Measurements from ENCODE around the gene ANKRD65.

The ANKRD65 gene

DNA sequence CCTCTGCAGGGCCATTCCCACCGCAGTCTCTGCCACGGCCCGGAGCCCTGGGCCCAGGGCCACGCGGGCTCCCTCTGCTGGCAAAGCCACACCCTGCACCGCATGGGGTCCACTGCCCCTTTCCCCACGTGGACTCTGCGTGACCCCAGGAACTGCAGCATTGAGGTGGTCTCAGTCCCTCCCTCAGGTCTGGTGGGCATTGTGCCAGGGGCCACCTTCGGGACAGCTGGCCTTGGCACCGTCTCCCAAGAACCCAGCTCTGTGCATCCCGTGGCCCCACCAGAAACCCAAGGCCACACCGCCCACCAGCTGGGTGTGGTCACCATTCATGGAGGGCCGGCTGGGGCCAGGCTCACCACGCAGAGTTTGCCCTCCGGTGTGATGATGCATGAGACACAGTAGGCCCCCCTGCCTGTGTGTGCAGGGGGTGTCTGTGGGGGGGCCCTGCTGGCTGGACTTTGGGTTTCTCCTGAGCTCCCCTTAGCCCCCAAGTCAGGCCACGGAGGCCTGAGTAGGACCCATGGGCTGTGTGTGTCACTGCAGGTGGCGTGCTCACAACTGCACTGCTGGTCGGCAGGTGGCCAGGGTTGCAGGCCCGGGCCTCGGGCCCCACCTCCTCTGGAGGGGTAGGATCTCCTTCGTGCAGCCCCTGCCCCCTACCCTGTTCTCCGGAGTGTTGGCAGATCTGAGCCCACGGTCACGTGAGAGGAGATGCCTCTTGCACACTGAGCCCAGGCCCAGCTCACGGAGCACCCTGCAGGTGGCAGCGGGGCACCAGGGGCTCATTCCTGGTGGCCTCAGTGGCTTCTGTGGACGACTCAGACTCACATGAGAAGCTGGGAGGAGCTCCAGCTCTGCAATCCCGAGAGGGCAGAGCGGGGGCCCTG is 20.2 kb upstream of the ANKRD65 start:
- peak in 2 of 4 experiments; percentile 39 to 57 for DNase-seq

DNA sequence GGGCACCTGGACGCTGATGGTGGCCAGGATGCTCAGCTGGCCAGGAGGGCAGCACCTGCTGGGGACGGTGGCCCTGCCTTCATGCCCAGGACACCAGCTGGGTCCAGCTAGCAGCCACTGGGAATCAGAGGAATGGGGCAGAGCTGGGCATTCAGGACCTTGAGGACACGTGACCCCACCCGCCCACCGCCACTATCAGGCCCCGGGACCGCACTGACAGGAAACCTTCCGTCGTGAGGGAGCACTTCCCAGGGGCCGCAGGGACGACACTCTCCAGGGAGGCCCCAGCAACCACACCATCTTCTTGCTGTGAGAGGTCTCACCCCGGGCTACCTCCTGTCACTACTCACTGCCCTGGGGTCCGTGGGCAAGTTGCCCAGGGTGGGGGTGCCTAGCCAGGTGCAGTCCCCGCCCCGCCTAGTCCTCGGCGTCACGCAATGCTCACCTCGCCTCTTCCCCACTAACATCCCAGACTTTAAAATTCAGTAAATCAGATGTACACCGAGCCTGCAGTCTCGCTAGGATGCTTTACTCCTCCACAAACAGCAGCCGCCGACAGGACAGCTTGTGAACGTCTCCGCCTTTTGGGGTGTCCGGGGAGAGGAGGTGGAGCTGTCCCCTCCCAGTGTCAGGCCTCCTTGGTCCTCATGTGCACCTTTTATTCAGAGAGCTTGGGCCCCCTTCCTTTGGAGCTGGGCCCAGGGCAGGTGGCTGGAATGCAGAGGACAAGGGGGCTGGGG is 19.4 kb upstream of the ANKRD65 start:
- DNase-seq: no peak

DNA sequence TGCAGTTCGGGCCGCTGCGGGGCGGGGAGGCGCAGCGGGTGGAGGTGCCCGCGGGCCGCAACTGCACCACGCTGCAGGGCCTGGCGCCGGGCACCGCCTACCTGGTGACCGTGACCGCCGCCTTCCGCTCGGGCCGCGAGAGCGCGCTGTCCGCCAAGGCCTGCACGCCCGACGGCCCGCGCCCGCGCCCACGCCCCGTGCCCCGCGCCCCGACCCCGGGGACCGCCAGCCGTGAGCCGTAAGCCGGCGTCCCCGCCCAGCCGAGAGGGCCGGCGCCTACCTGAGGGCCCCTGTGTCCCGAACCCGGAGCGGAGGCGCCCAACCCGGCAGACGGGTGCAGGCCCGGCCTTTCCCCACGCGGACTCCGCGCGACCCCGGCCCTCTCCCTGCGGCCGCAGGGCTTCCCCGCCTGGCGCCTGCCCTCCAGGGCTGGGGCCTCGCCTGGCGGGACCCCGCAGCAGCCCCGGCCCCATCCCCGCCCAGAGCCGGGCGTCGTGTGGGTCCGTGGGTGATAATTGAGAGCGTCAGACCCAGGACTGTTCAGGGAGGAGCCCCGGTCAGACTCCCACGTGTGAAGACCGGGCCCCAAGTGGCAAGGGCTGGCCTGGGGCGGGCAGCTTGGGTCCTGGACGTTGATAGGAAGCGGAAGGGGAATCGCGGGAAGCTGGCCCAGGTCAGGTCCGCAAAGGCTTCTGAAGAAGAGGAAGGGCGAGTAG is 18.6 kb upstream of the ANKRD65 start:
- DNase-seq: no peak

DNA sequence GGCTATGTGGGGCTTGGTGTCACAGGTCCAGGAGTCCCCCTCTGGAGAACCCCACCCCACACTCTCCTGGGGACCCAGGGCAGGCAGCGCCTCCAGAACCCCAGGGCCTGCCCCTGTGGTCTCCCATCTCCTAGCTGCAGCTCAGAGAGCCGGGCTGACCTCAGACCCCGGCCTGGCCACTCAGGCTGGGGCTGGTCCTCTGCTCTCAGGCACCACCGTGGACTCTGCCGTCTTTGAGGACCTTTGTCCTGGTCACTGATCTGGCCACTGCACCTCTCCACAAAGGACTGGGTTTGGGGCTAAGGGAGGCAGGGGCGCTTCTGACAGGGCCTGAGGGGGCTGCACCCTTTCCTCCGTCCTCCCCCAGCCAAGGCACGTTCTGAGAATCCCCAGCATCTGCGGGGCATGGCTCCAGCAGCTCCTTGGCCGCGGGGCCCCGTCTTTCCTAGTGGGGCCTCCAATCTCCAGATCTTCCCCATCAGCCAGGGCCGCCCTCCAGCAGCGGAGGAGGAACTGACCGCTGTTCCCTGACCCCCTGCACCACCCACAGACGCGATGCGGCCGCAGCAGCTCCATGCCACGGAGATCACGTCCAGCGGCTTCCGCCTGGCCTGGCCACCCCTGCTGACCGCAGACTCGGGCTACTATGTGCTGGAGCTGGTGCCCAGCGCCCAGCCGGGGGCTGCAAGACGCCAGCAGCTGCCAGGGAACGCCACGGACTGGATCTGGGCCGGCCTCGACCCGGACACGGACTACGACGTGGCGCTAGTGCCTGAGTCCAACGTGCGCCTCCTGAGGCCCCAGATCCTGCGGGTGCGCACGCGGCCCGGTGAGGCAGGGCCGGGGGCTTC is 17.7 kb upstream of the ANKRD65 start:
- no peak for DNase-seq

DNA sequence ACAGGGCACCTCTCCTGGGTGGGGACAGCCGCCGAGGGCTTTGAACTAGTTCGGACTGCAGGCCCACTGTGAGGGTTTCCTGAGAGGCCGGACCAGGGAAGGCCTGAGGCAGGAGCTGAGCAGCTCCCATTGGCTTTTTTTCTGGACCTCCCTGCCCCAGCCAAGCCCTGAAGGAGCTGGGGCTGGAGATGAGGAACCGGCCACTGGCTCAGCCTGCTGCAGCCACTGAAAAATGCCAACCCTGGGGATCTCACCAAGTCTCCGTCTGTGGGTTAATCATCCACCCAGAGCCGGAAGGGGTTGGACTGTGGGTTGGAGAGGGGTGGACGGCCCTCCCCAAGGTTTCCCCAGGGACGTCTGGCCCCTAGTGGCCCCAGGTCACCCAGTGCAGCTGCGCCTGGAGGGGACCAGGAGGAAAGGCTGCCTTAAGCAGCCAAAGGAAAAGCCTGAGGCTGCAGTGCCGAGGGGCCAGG is 16.9 kb upstream of the ANKRD65 start:
- no peak for DNase-seq

DNA sequence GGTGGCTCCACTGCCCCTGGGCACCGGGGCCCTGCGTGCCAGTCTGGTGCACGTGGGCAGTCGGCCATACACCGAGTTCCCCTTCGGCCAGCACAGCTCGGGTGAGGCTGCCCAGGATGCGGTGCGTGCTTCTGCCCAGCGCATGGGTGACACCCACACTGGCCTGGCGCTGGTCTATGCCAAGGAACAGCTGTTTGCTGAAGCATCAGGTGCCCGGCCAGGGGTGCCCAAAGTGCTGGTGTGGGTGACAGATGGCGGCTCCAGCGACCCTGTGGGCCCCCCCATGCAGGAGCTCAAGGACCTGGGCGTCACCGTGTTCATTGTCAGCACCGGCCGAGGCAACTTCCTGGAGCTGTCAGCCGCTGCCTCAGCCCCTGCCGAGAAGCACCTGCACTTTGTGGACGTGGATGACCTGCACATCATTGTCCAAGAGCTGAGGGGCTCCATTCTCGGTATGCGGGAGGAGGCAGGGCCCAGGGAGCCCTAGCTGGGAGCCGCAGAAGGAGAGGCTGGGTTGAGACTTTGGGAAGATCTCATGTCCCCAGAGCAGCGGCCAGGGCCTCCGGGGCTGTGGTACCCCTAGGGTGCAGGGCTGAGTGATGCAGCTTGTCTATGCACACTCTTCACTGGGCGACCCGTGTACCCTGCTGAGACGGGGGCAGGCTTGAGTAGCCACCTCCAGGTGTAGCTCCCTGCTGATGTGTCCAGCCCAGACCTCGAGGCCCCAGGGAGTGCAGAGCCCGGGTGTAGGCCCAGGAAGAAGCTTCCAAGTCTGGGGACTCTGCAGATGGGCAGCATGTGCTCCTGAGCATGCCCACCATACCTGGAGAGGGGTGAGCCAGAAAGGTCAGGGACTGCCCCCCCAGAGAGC is 16.2 kb upstream of the ANKRD65 start:
- no peak for DNase-seq

DNA sequence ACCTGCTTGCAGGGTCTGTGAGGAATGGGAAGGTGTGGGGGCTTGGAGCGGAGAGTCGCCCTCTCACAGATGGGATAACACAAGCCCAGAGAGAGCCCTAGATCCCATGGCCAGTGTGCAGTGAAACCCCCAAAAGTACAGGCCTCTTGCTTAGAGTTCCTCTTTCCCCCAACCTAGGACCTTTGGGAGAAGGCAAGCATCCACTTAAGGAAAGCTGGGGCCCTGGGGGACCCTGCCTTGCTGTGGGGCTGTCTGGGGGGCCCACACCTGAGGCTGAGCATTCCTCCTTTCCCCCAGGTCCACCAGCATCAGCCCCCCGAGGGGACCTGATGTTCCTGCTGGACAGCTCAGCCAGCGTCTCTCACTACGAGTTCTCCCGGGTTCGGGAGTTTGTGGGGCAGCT is 15.6 kb upstream of the ANKRD65 start:
- no peak for DNase-seq

DNA sequence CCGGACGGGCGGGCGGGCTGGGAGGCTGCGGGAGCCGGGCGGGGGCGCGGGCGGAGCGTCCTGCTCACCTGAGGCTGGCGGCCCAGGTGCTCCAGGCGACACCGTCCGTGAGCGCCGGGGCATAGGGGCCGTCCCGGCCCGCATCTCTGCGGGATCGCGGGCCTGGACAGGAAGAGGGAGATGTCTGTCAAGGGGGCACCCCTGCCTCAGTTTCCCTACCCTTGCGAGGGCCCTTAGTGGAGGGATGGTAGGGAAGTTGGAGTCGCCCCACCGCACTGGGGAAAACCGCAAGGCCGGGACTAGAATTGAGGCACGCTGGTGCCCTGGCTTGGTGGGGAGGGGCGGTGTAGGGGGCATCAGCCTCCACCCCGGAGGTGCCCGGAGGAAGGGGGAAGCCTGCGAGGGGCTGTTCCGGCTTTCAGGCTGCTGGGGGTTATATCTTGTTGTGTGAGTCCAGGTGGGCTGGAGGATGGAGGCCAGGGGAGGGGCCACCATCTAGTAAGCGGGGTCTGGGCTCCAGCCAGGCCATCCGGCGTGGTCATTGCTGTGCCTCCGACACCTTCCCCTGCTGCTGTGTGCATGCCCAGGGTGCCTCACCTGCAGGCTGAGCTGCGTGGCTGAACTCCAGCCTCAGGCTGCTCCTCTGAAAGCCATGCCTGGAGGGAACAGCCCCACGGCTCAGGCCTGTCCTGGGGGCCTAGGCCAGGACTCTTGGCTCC is 15.0 kb upstream of the ANKRD65 start:
- no peak for DNase-seq

DNA sequence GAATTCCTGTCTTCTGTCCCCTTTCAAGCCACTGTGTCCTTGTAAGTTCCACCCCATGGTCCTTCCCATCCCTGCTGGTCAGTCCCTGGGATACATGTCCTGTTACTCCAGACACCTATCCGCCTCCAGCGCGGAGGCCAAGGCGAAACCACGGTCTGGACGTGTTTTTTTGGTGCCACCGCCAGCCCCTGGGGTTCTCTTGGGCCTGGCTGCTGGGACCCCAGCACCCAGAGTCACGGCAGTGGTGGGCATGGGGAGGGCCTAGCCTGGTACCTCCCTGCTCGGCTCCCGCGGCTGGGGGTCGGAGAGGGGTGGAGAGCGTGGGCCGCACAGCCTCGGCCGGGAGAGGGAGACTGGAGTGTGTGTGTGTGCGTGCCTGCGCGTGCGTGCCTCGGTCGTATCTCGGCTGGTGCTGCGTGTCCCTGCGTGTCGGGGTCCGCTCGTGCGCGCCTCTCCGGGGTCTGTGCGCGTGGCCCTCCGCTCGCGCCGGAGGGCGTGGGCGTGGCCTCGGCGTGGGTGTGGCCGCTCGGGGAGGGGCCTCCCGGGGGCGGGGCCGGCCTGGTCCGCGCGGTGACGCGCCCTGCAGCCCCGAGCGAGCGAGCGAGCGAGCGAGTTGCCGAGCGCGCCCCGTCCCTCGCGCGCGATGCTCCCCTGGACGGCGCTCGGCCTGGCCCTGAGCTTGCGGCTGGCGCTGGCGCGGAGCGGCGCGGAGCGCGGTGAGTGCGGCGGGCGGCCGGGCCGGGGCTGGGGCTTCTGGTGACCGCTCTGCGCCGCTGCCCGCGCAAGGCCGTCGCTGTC is 14.2 kb upstream of the ANKRD65 start, which contains the start of gene VWA1:
TSS of gene VWA1 (plus strand) at position 585 of the 798 bp plus-strand sequence. CDS start at position 644, 59 bp downstream.
- DNase-seq: peak in 3 of 4 experiments; percentile 13 to 53 (median 24)

GRCh38 chr1:1434824-1435105 is 13.7 kb upstream of the ANKRD65 start:
- no peak for DNase-seq

GRCh38 chr1:1434131-1434823 is 13.2 kb upstream of the ANKRD65 start:
- DNase-seq: no peak

GRCh38 chr1:1433804-1434130 is 12.7 kb upstream of the ANKRD65 start:
- DNase-seq: no peak

DNA sequence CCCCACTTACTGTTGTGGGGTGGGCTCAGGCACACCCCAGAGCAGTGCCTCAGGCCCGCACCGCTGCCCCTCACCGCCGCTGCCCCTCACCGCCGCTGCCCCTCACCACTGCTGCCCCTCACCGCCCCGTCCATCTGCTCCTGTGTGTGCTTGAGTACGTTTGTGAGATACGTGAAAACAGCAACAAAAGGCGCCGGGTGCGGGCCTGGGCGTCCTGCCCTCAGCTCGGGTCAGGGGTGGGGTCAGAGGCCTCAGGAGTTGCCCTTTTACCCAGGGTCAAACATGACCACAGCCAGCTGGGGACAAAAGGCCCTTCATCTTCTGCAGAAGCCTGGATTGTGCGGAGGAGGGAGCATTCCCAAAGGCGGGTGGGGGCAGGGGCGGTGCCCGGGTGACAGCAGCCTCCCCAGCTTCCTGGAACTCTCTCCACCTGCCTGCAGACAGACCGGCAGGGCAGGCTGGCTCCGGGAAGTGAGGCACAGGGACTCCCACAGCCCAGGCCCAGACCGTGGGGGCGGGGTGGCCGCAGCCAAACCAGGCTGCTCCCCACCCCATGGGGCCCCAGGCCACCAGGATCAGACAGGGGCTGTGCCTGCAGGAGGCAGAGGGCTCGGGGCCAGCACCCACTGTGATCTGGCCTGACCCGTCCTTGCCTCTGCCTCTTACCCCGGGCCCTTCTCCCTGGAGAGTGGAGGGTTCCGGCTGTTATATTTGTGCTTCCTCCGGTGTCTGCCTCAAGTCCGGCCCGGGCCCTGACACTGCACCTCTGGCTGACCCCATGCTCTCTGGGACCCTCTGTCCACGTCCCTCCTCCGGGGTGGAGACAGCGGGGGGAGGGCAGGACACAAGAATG is 12.1 kb upstream of the ANKRD65 start:
- DNase-seq: no peak

GRCh38 chr1:1432274-1432950 is 11.3 kb upstream of the ANKRD65 start:
- no peak for DNase-seq

DNA sequence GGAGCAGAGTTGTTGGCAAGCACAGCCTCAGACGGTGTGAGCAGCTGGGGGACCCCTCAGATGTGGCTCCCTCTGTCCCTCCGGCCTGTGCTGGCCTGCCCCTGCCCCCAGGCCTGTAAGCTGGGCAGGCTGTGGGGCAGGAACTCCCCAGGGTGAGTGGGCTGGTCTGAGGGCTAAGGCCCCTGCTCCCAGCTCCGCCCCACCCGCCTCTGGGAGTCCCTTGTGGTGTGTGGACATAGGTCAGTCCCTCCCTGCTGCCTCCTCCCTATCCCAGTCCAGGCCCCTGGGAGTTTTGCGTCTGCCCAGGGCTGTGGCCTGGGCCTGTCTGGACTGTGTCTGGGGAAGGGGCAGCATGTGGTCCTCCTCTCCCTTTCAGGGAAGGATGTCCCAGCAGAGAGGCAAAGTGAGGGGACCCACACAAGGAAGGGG is 10.8 kb upstream of the ANKRD65 start:
- no peak for DNase-seq

GRCh38 chr1:1430992-1431844 is 10.1 kb upstream of the ANKRD65 start:
- no peak for DNase-seq

Measured in activated naive CD4-positive, alpha-beta T cell (primary cell).